Neutrophil (primary cell): ENCODE results near the gene FURIN.

Source experiments
- H3K27ac ChIP-seq: fragments of 200-600 bp; sonication (generic); 2 replicates; pipeline ENCODE4 v1.5.1; 2016; ENCODE audit warnings: mild to moderate bottlenecking, moderate library complexity
- H3K27me3 ChIP-seq: fragments of 200-600 bp; sonication (generic); 2 replicates; pipeline ENCODE4 v1.6.0; 2016; ENCODE audit warnings: mild to moderate bottlenecking
- H3K36me3 ChIP-seq: fragments of 200-600 bp; sonication (generic); 2 replicates; pipeline ENCODE4 v1.5.1; 2017
- H3K4me1 ChIP-seq, 2 experiments: fragments of 200-600 bp in 1 of 2; sonication (generic) in 1 of 2; 1 replicate in 1 of 2; 2 replicates in 1 of 2; pipeline versions ENCODE4 v1.5.1 to v1.6.1; 2013 to 2016; ENCODE audit warnings: low read depth in 1 of 2, low read length in 1 of 2, mild to moderate bottlenecking in 1 of 2, moderate library complexity in 1 of 2; ENCODE audit not compliant: control insufficient read depth in 1 of 2, insufficient read depth in 1 of 2
- H3K4me3 ChIP-seq, 2 experiments: fragments of 200-600 bp in 1 of 2; sonication (generic) in 1 of 2; 1 replicate in 1 of 2; 2 replicates in 1 of 2; pipeline ENCODE4 v1.5.1; 2013 to 2016; ENCODE audit warnings: low read depth in 1 of 2, low read length in 1 of 2, mild to moderate bottlenecking in 1 of 2, moderate library complexity in 1 of 2
- H3K9me3 ChIP-seq: fragments of 200-600 bp; sonication (generic); 2 replicates; pipeline ENCODE4 v1.5.1; 2016
- TF ChIP-seq, protein P1 (sequence below): fragments of 200-600 bp; sonication (generic); IDR thresholded peaks from 2 replicates; pipeline ENCODE4 v1.5.1; 2016; ENCODE audit warnings: antibody characterized with exemption

FURIN gene

DNA sequence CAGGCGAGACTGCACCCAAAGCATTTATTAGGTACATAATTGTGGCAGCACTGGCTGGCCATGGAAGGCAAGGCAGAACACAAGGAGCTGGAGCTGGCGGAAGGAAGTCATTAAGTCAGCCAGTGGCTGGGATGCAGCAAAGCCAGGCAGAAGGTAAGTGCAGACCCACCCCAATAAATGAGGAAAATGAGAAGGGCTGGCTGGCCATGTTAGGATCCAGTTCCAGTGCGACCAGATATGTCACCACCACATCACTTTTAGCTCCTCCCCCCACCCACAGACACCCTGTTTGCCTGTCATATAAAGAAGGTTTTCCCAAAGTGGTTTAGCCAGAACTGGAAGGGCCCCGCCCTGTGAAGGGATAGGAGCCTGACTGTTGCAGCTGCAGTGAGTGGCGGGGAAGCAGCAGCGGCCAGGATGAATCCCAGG, at the start of gene FURIN:
TSS of gene FURIN (plus strand) at position 328 of the 429 bp plus-strand sequence. CDS start 7,153 bp downstream, outside the sequence.
- Histone ChIP-seq H3K36me3 (no peaks in the 10 kb centered on the region), H3K27me3 (no peaks in the 10 kb centered on the region), H3K4me3 (peak within 1 kb of the TSS in 1 of 2 experiments; percentile 90), H3K9me3 (no peaks in the 10 kb centered on the region), H3K4me1 (peaks cover 47 to 59% of the 10 kb centered on the region in 2 experiments), H3K27ac (peak within 1 kb of the TSS; percentile 93)
- TF ChIP-seq, protein P1, sequence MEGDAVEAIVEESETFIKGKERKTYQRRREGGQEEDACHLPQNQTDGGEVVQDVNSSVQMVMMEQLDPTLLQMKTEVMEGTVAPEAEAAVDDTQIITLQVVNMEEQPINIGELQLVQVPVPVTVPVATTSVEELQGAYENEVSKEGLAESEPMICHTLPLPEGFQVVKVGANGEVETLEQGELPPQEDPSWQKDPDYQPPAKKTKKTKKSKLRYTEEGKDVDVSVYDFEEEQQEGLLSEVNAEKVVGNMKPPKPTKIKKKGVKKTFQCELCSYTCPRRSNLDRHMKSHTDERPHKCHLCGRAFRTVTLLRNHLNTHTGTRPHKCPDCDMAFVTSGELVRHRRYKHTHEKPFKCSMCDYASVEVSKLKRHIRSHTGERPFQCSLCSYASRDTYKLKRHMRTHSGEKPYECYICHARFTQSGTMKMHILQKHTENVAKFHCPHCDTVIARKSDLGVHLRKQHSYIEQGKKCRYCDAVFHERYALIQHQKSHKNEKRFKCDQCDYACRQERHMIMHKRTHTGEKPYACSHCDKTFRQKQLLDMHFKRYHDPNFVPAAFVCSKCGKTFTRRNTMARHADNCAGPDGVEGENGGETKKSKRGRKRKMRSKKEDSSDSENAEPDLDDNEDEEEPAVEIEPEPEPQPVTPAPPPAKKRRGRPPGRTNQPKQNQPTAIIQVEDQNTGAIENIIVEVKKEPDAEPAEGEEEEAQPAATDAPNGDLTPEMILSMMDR: no peak

DNA sequence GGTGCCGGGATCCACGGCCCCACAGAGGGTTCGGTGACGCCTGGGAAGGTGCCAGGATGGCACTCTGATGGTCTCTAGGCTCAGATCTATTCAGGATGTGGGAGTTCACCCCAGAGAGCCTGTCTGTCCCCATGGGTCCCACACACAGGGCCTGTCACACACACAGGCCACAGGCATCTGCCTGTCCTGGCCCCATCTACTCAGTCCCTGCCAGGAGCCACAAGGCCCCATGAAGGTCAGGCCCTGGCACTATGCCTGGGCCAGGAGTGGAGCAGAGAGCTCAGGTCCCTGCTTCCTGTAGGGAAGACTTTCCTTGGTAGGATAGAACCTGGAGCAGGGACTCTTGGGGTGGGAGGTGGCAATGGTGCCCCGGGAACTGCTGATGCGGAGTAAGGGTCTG, 49.0 kb upstream of the FURIN start:
- Histone ChIP-seq H3K4me3 (no peak overlapping the region), H3K4me1 (peaks cover 26 to 27% of the 10 kb centered on the region in 2 experiments), H3K9me3 (no peaks in the 10 kb centered on the region), H3K36me3 (no peaks in the 10 kb centered on the region), H3K27me3 (no peaks in the 10 kb centered on the region), H3K27ac (no peak overlapping the region)
- TF ChIP-seq, protein P1: no peak

DNA sequence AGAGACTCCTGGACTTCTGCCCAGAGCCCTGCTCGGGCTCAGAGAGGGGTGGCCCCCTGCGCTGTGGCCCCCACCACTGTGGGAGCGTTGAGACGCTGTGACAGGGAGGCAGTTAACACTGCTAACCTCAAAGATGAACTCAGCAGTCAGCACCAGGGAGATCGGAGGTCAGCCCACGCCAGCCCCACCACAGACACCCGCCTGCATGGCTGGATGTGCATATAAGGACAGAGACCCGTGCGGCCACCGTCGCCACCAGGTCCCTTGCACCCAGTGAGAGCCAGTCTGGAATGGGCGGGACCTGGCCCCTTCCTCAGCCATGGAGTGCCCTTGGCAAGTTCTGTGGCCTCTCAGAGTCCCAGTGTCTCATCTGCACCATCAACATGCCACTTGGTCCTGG, 48.5 kb upstream of the FURIN start:
- no peaks in the 10 kb centered on the region for H3K36me3 ChIP-seq
- H3K4me3 ChIP-seq: no peak overlapping the region
- peaks cover 27 to 28% of the 10 kb centered on the region in 2 experiments for H3K4me1 ChIP-seq
- no peaks in the 10 kb centered on the region for H3K27me3 ChIP-seq
- H3K27ac ChIP-seq: no peak overlapping the region
- H3K9me3 ChIP-seq: no peaks in the 10 kb centered on the region
- TF ChIP-seq, protein P1: no peak

DNA sequence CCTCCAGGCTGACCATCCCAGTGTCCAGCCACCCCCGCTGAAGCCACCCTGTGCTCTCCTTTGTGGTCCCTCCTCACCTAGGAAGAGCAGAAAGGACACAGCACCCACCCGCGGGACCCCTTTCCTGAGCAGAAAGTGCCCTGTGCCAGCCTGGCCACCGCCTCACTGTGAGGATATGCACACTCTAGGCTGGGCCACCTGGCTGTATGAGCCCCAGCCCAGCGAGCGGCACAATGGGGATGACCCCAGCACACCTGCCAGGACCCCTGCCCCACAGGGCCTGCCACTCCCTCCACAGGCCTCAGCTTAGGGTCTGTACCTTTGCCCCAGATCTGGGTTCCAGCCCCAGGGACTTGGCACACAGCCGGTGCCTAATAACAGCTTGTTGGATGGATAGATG, 47.9 kb upstream of the FURIN start:
- no peaks in the 10 kb centered on the region for H3K36me3 ChIP-seq
- peaks cover 27 to 28% of the 10 kb centered on the region in 2 experiments for H3K4me1 ChIP-seq
- TF ChIP-seq, protein P1: no peak

DNA sequence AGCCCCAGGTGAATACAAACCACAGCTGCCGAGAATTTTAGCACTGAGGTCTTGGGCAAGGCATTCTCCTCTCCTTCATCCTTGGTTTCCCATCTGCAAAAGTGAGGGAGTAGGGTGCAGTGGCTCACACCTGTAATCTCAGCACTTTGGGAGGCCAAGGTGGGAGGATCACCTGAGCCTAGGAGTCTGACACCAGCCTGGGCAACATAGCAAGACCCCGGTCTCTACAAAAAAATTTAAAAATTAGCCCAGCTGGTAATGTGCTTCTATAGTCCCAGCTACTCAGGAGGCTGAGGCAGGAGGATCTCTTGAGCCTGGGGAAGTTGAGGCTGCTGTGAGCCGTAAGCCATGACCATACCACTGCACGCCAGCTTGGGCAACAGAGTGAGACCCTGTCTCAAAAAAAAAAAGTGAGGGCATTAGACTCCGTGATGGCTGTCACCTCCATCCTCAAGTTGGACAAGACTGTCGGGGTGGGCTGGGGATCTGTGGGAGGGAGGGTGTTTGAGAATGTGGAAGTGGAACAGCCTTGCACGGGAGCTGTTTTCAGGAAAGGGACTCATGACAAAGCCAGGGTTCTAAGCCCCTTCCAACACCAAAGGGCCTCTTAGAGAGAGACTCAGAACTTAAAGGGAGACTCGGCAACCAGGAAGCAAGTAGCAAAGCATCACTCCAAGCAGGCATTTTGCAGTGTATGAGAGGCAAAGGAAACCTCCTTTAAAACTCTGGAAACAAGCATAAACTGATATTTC, 46.0 kb upstream of the FURIN start:
- H3K4me3 ChIP-seq: no peak overlapping the region
- H3K36me3 ChIP-seq: no peaks in the 10 kb centered on the region
- H3K9me3 ChIP-seq: no peaks in the 10 kb centered on the region
- no peaks in the 10 kb centered on the region for H3K27me3 ChIP-seq
- TF ChIP-seq, protein P1: no peak
- H3K27ac ChIP-seq: no peak overlapping the region
- peaks cover 24 to 28% of the 10 kb centered on the region in 2 experiments for H3K4me1 ChIP-seq

More for the DNA sequence above, 47.9 kb upstream of the FURIN start:
- no peaks in the 10 kb centered on the region for H3K27me3 ChIP-seq
- no peaks in the 10 kb centered on the region for H3K9me3 ChIP-seq
- no peak overlapping the region for H3K4me3 ChIP-seq
- no peak overlapping the region for H3K27ac ChIP-seq
